H1 (cell line): ENCODE measurements around the gene PPM1D. TPM values are rescaled to one million over a fixed set of nuclear protein-coding genes. Genes with fewer than 3 reads are reported as not detected.

Experiments
- CTCF ChIA-PET: fragments of 300-600 bp; sonication (Branson Sonifier 250); formaldehyde crosslinking; loops from one replicate; lab custom pipeline; 2021; ENCODE audit not compliant: partially characterized antibody; lab: Charles Lee
- POLR2A ChIA-PET: fragments of 300-600 bp; sonication (Branson Sonifier 250); formaldehyde crosslinking; loops from one replicate; lab custom pipeline; 2021; ENCODE audit warnings: inconsistent platforms; ENCODE audit not compliant: partially characterized antibody; lab: Charles Lee
- DNase-seq, 2 experiments: peaks; one replicate each; pipeline versions ENCODE4 v3.0.0 to v3.0.0-alpha.2; 2010 to 2022; ENCODE audit warnings: low spot score in 2 of 2, low read depth in 1 of 2, mixed read lengths in 1 of 2
- FAIRE-seq: peaks from 2 replicates; lab custom pipeline; 2011; peaks lifted over from hg19 to GRCh38; lab: Jason Lieb, UNC
- H2AFZ ChIP-seq: 2 replicates; pipeline ENCODE4 v1.8.1; 2012; ENCODE audit warnings: low read length, inconsistent platforms
- H2AK5ac ChIP-seq: 2 replicates; pipeline ENCODE4 v1.6.1; 2013; ENCODE audit warnings: low read depth, low read length
- H2BK120ac ChIP-seq: replicated peaks from 2 replicates; pipeline ENCODE3; 2013; ENCODE audit warnings: low read depth, low read length, inconsistent platforms
- H2BK12ac ChIP-seq: 2 replicates; pipeline ENCODE4 v1.6.1; 2013; ENCODE audit warnings: low read depth, low read length
- H2BK15ac ChIP-seq: 2 replicates; pipeline ENCODE4 v1.6.1; 2013; ENCODE audit warnings: low read length
- H2BK20ac ChIP-seq: 2 replicates; pipeline ENCODE4 v1.6.1; 2013; ENCODE audit warnings: low read length
- H2BK5ac ChIP-seq: 2 replicates; pipeline ENCODE4 v1.6.1; 2013; ENCODE audit warnings: low read depth, low read length
- H3K14ac ChIP-seq: 2 replicates; pipeline ENCODE4 v1.6.1; 2013; ENCODE audit warnings: inconsistent platforms; ENCODE audit not compliant: insufficient read length
- H3K18ac ChIP-seq: 2 replicates; pipeline ENCODE4 v1.6.1; 2013; ENCODE audit warnings: low read length; ENCODE audit errors: extremely low read depth
- H3K23ac ChIP-seq: 2 replicates; pipeline ENCODE4 v1.6.1; 2013; ENCODE audit warnings: inconsistent platforms; ENCODE audit not compliant: insufficient read length
- H3K23me2 ChIP-seq: 2 replicates; pipeline ENCODE4 v1.6.1; 2013; ENCODE audit warnings: low read depth, low read length
- H3K27ac ChIP-seq: 2 replicates; pipeline ENCODE4 v1.6.1; 2011; ENCODE audit warnings: low read depth, low read length, inconsistent platforms
- H3K27me3 ChIP-seq, 4 experiments: replicated peaks in 1 of 4; 1 replicate in 1 of 4; 2 replicates in 3 of 4; pipeline versions ENCODE4 v1.6.1 to v1.8.1; 2011 to 2013; ENCODE audit warnings: low read length in 3 of 4, mild to moderate bottlenecking in 3 of 4, inconsistent platforms in 2 of 4, mixed read lengths in 2 of 4, moderate library complexity in 1 of 4; ENCODE audit not compliant: control insufficient read depth in 3 of 4, insufficient read depth in 3 of 4; ENCODE audit errors: extremely low read depth in 1 of 4
- H3K36me3 ChIP-seq, 4 experiments: 2 replicates each; pipeline versions ENCODE4 v1.6.1 to v1.8.1; 2011 to 2013; ENCODE audit warnings: mild to moderate bottlenecking in 4 of 4, low read length in 3 of 4, moderate library complexity in 2 of 4, control low read depth in 1 of 4, inconsistent platforms in 1 of 4; ENCODE audit not compliant: insufficient read depth in 4 of 4, control insufficient read depth in 2 of 4
- H3K4ac ChIP-seq: replicated peaks from 2 replicates; pipeline ENCODE3; 2013; ENCODE audit warnings: low read length, low read depth, mixed read lengths, inconsistent platforms; ENCODE audit not compliant: insufficient read length
- H3K4me1 ChIP-seq, 4 experiments: replicated peaks in 1 of 4; 1 replicate in 1 of 4; 2 replicates in 3 of 4; pipeline versions ENCODE4 v1.6.1 to v1.8.1; 2011 to 2013; ENCODE audit warnings: low read length in 3 of 4, inconsistent platforms in 2 of 4, mixed read lengths in 1 of 4; ENCODE audit not compliant: insufficient read depth in 4 of 4, control insufficient read depth in 3 of 4
- H3K4me2 ChIP-seq, 2 experiments: 2 replicates each; pipeline versions ENCODE4 v1.6.1 to v1.8.1; 2011 to 2013; ENCODE audit warnings: low read depth in 2 of 2, low read length in 2 of 2, control low read depth in 1 of 2, inconsistent platforms in 1 of 2, mild to moderate bottlenecking in 1 of 2; ENCODE audit not compliant: insufficient read depth in 1 of 2
- H3K4me3 ChIP-seq, 4 experiments: fragments of 200-600, 300-600 bp in 1 of 4; sonication (generic), shearing (Covaris generic), sonication (Bioruptor Twin) in 1 of 4; 2 replicates each; pipeline versions ENCODE4 v1.5.1 to v1.8.1; 2011 to 2016; ENCODE audit warnings: low read length in 4 of 4, low read depth in 3 of 4, control low read depth in 2 of 4, inconsistent platforms in 2 of 4, mild to moderate bottlenecking in 2 of 4, mixed read lengths in 1 of 4, moderate library complexity in 1 of 4; ENCODE audit not compliant: insufficient read depth in 2 of 4; ENCODE audit errors: extremely low read depth in 1 of 4
- H3K56ac ChIP-seq: replicated peaks from 2 replicates; pipeline ENCODE3; 2013; ENCODE audit warnings: low read depth, mild to moderate bottlenecking, mixed read lengths, low read length, inconsistent platforms; ENCODE audit not compliant: insufficient read length
- H3K79me1 ChIP-seq: 2 replicates; pipeline ENCODE4 v1.6.1; 2013; ENCODE audit warnings: low read depth, low read length, control low read depth
- H3K79me2 ChIP-seq, 2 experiments: 2 replicates each; pipeline versions ENCODE4 v1.6.1 to v1.8.1; 2012 to 2013; ENCODE audit warnings: low read length in 2 of 2, mild to moderate bottlenecking in 2 of 2, inconsistent platforms in 1 of 2; ENCODE audit not compliant: insufficient read depth in 2 of 2, control insufficient read depth in 1 of 2
- H3K9ac ChIP-seq, 4 experiments: replicated peaks in 1 of 4; 1 replicate in 1 of 4; 2 replicates in 3 of 4; pipeline versions ENCODE4 v1.6.1 to v1.8.1; 2011 to 2013; ENCODE audit warnings: low read depth in 3 of 4, low read length in 3 of 4, control low read depth in 2 of 4, mild to moderate bottlenecking in 2 of 4, moderate library complexity in 2 of 4, inconsistent platforms in 1 of 4; ENCODE audit errors: extremely low read depth in 1 of 4
- H3K9me3 ChIP-seq, 2 experiments: 2 replicates each; pipeline versions ENCODE4 v1.6.1 to v1.8.1; 2012 to 2013; ENCODE audit warnings: mild to moderate bottlenecking in 2 of 2, moderate library complexity in 2 of 2, control low read depth in 1 of 2, inconsistent platforms in 1 of 2, low read depth in 1 of 2, low read length in 1 of 2, mixed read lengths in 1 of 2; ENCODE audit not compliant: insufficient read depth in 2 of 2
- H4K20me1 ChIP-seq, 2 experiments: replicated peaks in 1 of 2; 2 replicates each; pipeline versions ENCODE3 to v1.8.1; 2011 to 2013; ENCODE audit warnings: inconsistent platforms in 2 of 2, low read length in 2 of 2, mild to moderate bottlenecking in 1 of 2; ENCODE audit not compliant: insufficient read depth in 2 of 2, control insufficient read depth in 1 of 2
- H4K5ac ChIP-seq: 2 replicates; pipeline ENCODE4 v1.6.1; 2013; ENCODE audit warnings: low read length, low read depth, mixed read lengths, inconsistent platforms; ENCODE audit not compliant: insufficient read length
- H4K8ac ChIP-seq: 2 replicates; pipeline ENCODE4 v1.8.0; 2013; ENCODE audit warnings: mild to moderate bottlenecking, moderate library complexity, low read length, inconsistent platforms; ENCODE audit not compliant: insufficient read depth; ENCODE audit errors: extremely low read depth
- H4K91ac ChIP-seq: replicated peaks from 2 replicates; pipeline ENCODE3; 2013; ENCODE audit warnings: low read length, mixed read lengths, inconsistent platforms; ENCODE audit not compliant: insufficient read length
- BRCA1 ChIP-seq: IDR thresholded peaks from 2 replicates; pipeline ENCODE4 v1.6.1; 2012; ENCODE audit warnings: low read depth, low read length, improper control_type of control experiment
- CBX5 ChIP-seq: fragments of 300-800, 300-1000 bp; sonication (generic); IDR thresholded peaks from 2 replicates; pipeline ENCODE4 v1.7.1; 2016; ENCODE audit warnings: antibody characterized with exemption, low read length, low read depth
- EP300 ChIP-seq, 2 experiments: IDR thresholded peaks; 1 replicate in 1 of 2; 2 replicates in 1 of 2; pipeline ENCODE4 v1.6.1; 2011 to 2012; ENCODE audit warnings: low read depth in 2 of 2, low read length in 2 of 2, mild to moderate bottlenecking in 2 of 2, borderline replicate concordance in 1 of 2, inconsistent platforms in 1 of 2, moderate library complexity in 1 of 2
- HDAC2 ChIP-seq, 2 experiments: fragments of 300-600 bp in 1 of 2; sonication (generic) in 1 of 2; IDR thresholded peaks; 2 replicates each; pipeline ENCODE4 v1.6.1; 2011 to 2012; ENCODE audit warnings: low read depth in 2 of 2, low read length in 2 of 2, mild to moderate bottlenecking in 2 of 2, moderate library complexity in 2 of 2, borderline replicate concordance in 1 of 2, inconsistent platforms in 1 of 2
- KDM5A ChIP-seq: fragments of 200-600 bp; IDR thresholded peaks from 2 replicates; pipeline ENCODE4 v1.7.1; 2012; ENCODE audit warnings: mild to moderate bottlenecking, low read length, inconsistent platforms, mixed read lengths
- NRF1 ChIP-seq: IDR thresholded peaks from 2 replicates; pipeline ENCODE4 v1.6.1; 2011; ENCODE audit warnings: mild to moderate bottlenecking, low read depth, low read length, improper control_type of control experiment
- POU5F1 ChIP-seq: IDR thresholded peaks from 2 replicates; pipeline ENCODE4 v1.6.1; 2011; ENCODE audit warnings: low read depth, mild to moderate bottlenecking, low read length, moderate library complexity
- RAD21 ChIP-seq, 2 experiments: IDR thresholded peaks in 1 of 2; conservative IDR thresholded peaks in 1 of 2; 2 replicates each; pipeline ENCODE4 v1.6.1; 2011; ENCODE audit warnings: low read depth in 2 of 2, low read length in 2 of 2, improper control_type of control experiment in 1 of 2, inconsistent platforms in 1 of 2, mild to moderate bottlenecking in 1 of 2, moderate library complexity in 1 of 2
- SIRT6 ChIP-seq: IDR thresholded peaks from one replicate; pipeline ENCODE4 v1.7.1; 2012; ENCODE audit warnings: low read length, inconsistent platforms
- SP4 ChIP-seq: IDR thresholded peaks from 2 replicates; pipeline ENCODE4 v1.6.1; 2012; ENCODE audit warnings: low read length, inconsistent platforms
- USF2 ChIP-seq: IDR thresholded peaks from 2 replicates; pipeline ENCODE4 v1.6.1; 2011; ENCODE audit warnings: low read length, improper control_type of control experiment
- YY1 ChIP-seq: IDR thresholded peaks from 2 replicates; pipeline ENCODE4 v1.6.1; 2011; ENCODE audit warnings: low read depth, mild to moderate bottlenecking, low read length
- WGBS, 2 experiments: shearing (Covaris generic) in 1 of 2; methylation state at CpG; one replicate each; pipeline versions ENCODE4 v1.1.6 to v1.1.7; 2013 to 2015; ENCODE audit warnings: low lambda C conversion rate in 2 of 2, mixed read lengths in 2 of 2, inconsistent platforms in 1 of 2, low coverage in 1 of 2, missing lambda C conversion rate in 1 of 2; ENCODE audit not compliant: insufficient replicate concordance in 2 of 2, insufficient coverage in 1 of 2, insufficient read length in 1 of 2; ENCODE audit errors: extremely low coverage in 1 of 2, missing lambda C conversion rate in 1 of 2; 5-methylcytosine and 5-hydroxymethylcytosine counted together
- polyA plus RNA-seq, 7 experiments: library from polyadenylated mRNA; depleted of rRNA in 3 of 7; stranded (reverse) in 5 of 7; unstranded in 2 of 7; fragments of >200 nt in 5 of 7; fragments of 200-250 nt in 2 of 7; gene quantifications; 1 replicate in 5 of 7; 2 replicates in 1 of 7; 4 replicates in 1 of 7; pipeline versions ENCODE4 v1.2.1 to v1.2.3, GENCODE V29; 2011 to 2013; ENCODE audit warnings: missing spikeins in 2 of 7, mixed read lengths in 2 of 7
- total RNA-seq: library from RNA; stranded (reverse); fragmentation: NEBNext Ultra II Directional; extraction: Animal tissue kit (Norgen Biotek cat#: 25700); gene quantifications from 2 replicates; pipeline ENCODE4 v1.2.1, GENCODE V29; 2021
- TF ChIP-seq, protein P1 (sequence below): IDR thresholded peaks from 2 replicates; pipeline ENCODE4 v1.6.1; 2012; ENCODE audit warnings: inconsistent platforms

PPM1D gene
- total and polyA plus RNA-seq, 2 of the 8 experiments (the other 6 are each of a cell fraction or from before 2014, with no cell fraction given): 5.0 to 16.7 TPM

GRCh38 chr17:60592750-60593149 lies 7.2 kb upstream of the PPM1D start:
- Histone ChIP-seq H3K23me2 (no peaks in the 10 kb centered on the region), H3K4me2 (no peak overlapping the region), H3K4me1 (no peaks in the 10 kb centered on the region), H3K79me1 (no peaks in the 10 kb centered on the region), H3K9ac (no peak overlapping the region), H2AFZ (no peak overlapping the region), H3K36me3 (no peaks in the 10 kb centered on the region), H2BK12ac (no peak overlapping the region), H4K5ac (no peak overlapping the region), H2AK5ac (no peak overlapping the region), H2BK5ac (no peak overlapping the region), H2BK20ac (no peak overlapping the region), H3K27ac (no peak overlapping the region), H3K79me2 (no peaks in the 10 kb centered on the region), H3K9me3 (no peaks in the 10 kb centered on the region), H3K27me3 (no peaks in the 10 kb centered on the region), H3K14ac (no peak overlapping the region), H2BK15ac (no peak overlapping the region), H3K56ac (no peak overlapping the region), H4K91ac (no peak overlapping the region), H3K4ac (no peak overlapping the region), H3K4me3 (no peak overlapping the region), H4K8ac (no peak overlapping the region), H2BK120ac (no peak overlapping the region), H3K23ac (no peak overlapping the region), H3K18ac (no peak overlapping the region), H4K20me1 (no peaks in the 10 kb centered on the region)
- POLR2A ChIA-PET: no interaction called here
- CTCF ChIA-PET: interaction anchor here (0.5 to 1.2 kb wide), 3 partner anchors 8 to 152 kb away, joined by 3 to 4 read pairs (median 3); no protein-coding TSS in a partner anchor
- 89% methylated on average over 2 of the region's 2 CpGs; no CpG with 5 or more reads in 1 of the 2 experiments for WGBS, 2 experiments
- FAIRE-seq: no peak
- DNase-seq: no peak
- TF ChIP-seq EP300 (IDR thresholded peaks at IDR 0.05; ENCODE audit: borderline replicate concordance in 1 of 2, low read depth in 2 of 2, low read length in 2 of 2) (no peak), KDM5A (no peak), NRF1 (no peak), CBX5 (no peak), USF2 (no peak), HDAC2 (IDR thresholded peaks at IDR 0.05; ENCODE audit: borderline replicate concordance in 1 of 2, low read depth in 2 of 2, low read length in 2 of 2) (no peak), POU5F1 (no peak), BRCA1 (no peak), SIRT6 (no peak), RAD21 (IDR thresholded peaks at IDR 0.05 in 1 of 2, conservative IDR thresholded peaks at IDR 0.05 in 1 of 2; ENCODE audit: low read depth in 2 of 2, low read length in 2 of 2) (no peak), YY1 (no peak), SP4 (no peak)
- TF ChIP-seq, protein P1, sequence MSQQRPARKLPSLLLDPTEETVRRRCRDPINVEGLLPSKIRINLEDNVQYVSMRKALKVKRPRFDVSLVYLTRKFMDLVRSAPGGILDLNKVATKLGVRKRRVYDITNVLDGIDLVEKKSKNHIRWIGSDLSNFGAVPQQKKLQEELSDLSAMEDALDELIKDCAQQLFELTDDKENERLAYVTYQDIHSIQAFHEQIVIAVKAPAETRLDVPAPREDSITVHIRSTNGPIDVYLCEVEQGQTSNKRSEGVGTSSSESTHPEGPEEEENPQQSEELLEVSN: no peak
